ENCODE data around the gene PRR5.

- TF ChIP-seq CTCF (IDR thresholded peaks at IDR 0.05; ENCODE audit: low read depth, low read length, poor library complexity, severe bottlenecking) (no peak), EZH2phosphoT487 (IDR thresholded peaks at IDR 0.05; ENCODE audit: borderline replicate concordance, low read length) (no peak)
Observed at GRCh38 chr22:44658311-44658953, 43.6 kb upstream of the PRR5 start.

Data from DOHH2 (cell line).